IMR-90 (cell line): ENCODE data around the gene WWP2.

Source experiments
- CEBPB ChIP-seq: IDR thresholded peaks from 2 replicates; pipeline ENCODE4 v1.6.1; 2012; ENCODE audit warnings: low read depth, low read length, improper control_type of control experiment
- CTCF ChIP-seq: conservative IDR thresholded peaks from 2 replicates; pipeline ENCODE4 v1.5.1; 2012; ENCODE audit warnings: mild to moderate bottlenecking, low read depth, low read length, improper control_type of control experiment
- ELK1 ChIP-seq: fragments of 150-350 bp; IDR thresholded peaks from 2 replicates; pipeline ENCODE4 v1.6.1; 2016; ENCODE audit warnings: low read depth, mild to moderate bottlenecking, low read length, moderate library complexity, borderline replicate concordance
- MAFK ChIP-seq: IDR thresholded peaks from 2 replicates; pipeline ENCODE4 v1.6.1; 2012; ENCODE audit warnings: low read depth, low read length, improper control_type of control experiment
- POLR2A ChIP-seq: IDR thresholded peaks from 2 replicates; pipeline ENCODE4 v1.6.1; 2012; ENCODE audit warnings: mild to moderate bottlenecking, low read depth, low read length
- RAD21 ChIP-seq: IDR thresholded peaks from 2 replicates; pipeline ENCODE4 v1.6.1; 2012; ENCODE audit warnings: low read length, improper control_type of control experiment
- TF ChIP-seq, protein P1 (sequence below): fragments of 150-350 bp; IDR thresholded peaks from 2 replicates; pipeline ENCODE4 v1.6.1; 2017; ENCODE audit warnings: mild to moderate bottlenecking, antibody characterized with exemption, low read length, low read depth

DNA sequence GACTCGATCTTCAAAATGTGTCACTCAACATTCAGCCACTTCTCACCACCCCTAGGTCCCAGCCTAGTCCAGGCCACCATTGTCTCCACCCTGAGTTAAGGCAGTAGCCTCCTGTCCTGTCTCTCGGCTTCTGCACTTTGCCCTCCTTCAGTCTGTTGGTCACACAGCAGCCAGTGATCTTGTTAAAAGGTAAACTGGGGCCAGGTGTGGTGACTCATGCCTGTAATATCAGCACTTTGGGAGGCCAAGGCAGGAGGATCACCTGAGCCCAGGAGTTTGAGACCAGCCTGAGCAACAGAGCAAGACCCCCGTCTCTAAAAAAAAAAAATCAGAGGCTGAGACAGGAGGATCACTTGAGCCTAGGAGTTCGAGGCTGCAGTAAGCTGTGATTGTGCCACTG, 25.8 kb downstream of the WWP2 start:
- TF ChIP-seq POLR2A, result no peak
- TF ChIP-seq CTCF, result no peak
- TF ChIP-seq MAFK, result no peak
- no peak for TF ChIP-seq RAD21
- no peak for TF ChIP-seq ELK1
- TF ChIP-seq, protein P1, sequence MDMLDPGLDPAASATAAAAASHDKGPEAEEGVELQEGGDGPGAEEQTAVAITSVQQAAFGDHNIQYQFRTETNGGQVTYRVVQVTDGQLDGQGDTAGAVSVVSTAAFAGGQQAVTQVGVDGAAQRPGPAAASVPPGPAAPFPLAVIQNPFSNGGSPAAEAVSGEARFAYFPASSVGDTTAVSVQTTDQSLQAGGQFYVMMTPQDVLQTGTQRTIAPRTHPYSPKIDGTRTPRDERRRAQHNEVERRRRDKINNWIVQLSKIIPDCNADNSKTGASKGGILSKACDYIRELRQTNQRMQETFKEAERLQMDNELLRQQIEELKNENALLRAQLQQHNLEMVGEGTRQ, result no peak
- no peak for TF ChIP-seq CEBPB
